Sigmoid colon (tissue), 4 donors: ENCODE data around the gene TBC1D1.

Experiments used
- CTCF ChIP-seq, 4 experiments: fragments of 450-650 bp in 3 of 4; fragments of 200-600 bp in 1 of 4; IDR thresholded peaks; one replicate each; pipeline ENCODE4 v1.5.1; 2016 to 2019; ENCODE audit warnings: antibody characterized with exemption in 4 of 4, mild to moderate bottlenecking in 3 of 4, moderate library complexity in 2 of 4
- POLR2A ChIP-seq, 2 donors: fragments of 450-650 bp; IDR thresholded peaks; one replicate each; pipeline ENCODE4 v1.6.1; 2016; ENCODE audit warnings: antibody characterized with exemption in 2 of 2, mild to moderate bottlenecking in 2 of 2, moderate library complexity in 2 of 2
- POLR2AphosphoS5 ChIP-seq, 4 donors: sonication (generic); formaldehyde crosslinking; IDR thresholded peaks; one replicate each; pipeline ENCODE4 v1.6.1; 2017; ENCODE audit warnings: antibody characterized with exemption in 4 of 4

GRCh38 chr4:38125816-38126215 lies 234.9 kb downstream of the TBC1D1 start:
- no peak for TF ChIP-seq CTCF (IDR thresholded peaks at IDR 0.05)
- TF ChIP-seq POLR2AphosphoS5 (IDR thresholded peaks at IDR 0.05): no peak
- TF ChIP-seq POLR2A (IDR thresholded peaks at IDR 0.05): no peak
